ENCODE data around the gene TRPC5OS. TPM values are rescaled to one million over a fixed set of nuclear protein-coding genes. Genes with fewer than 3 reads are reported as not detected.

Gene TRPC5OS
- not detected for total RNA-seq

DNA sequence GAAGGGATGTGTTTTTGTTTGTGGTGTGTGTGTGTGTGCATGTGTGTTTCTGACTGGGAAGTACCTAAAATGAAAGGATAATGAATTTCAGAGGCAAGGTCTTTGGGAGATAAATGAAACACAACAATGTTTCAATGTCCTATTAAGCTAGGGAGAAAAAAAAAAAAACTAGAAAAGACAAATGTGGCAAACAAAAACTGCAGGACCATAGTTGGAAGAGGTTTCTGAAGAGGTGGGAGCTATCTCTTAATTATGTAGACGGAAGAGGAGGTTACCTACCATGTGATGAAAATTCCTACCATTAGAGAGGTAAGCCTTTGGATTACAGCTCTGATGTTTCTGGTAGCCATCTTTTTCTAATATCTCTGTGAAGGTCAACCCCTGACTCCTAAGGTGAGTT lies at the start of gene TRPC5OS:
Gene TRPC5OS, plus strand, starts transcription at position 301 of the 400 bp plus-strand sequence. CDS start 25,669 bp downstream, outside the sequence.
- intact Hi-C loops (cut with DNase I; ENCODE audit: low total_unique reads): no loop called here

DNA sequence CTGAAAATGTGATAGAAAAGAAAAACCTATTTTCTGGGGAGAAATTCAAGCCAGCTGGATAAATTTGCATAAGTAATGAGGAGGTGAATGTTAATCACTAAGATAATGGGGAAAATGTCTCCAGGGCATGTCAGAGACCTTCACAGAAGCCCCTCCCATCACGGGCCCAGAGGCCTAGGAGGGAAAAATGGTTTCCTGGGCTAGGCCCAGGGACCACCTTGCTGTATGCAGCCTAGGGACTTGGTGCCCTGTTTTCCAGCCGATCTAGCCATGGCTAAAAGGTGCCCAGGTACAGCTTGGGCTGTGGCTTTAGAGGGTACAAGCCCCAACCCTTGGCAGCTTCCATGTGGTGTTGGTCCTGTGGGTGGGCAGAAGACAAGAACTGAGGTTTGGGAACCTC lies 46.6 kb upstream of the TRPC5OS start:
- H3K4me1 ChIP-seq: no peaks in the 10 kb centered on the region
- DNase-seq: no peak
- in situ Hi-C loops (cut with MboI; ENCODE audit: low pct_ligation_motif_present in 1 of 4, low pct_unique_long_range_greater_than_20kb in 1 of 4, low sequenced_read_pairs in 3 of 4): no loop called here

More for the DNA sequence above, at the start of gene TRPC5OS:
- Histone ChIP-seq H3K4me1 (no peaks in the 10 kb centered on the region), H3K9me3 (no peaks in the 10 kb centered on the region), H3K27me3 (no peaks in the 10 kb centered on the region), H3K4me3 (no peak within 1 kb of the TSS), H3K27ac (no peak within 1 kb of the TSS), H3K36me3 (no peaks in the 10 kb centered on the region)
- DNase-seq: no peak
- no peak for TF ChIP-seq POLR2A (IDR thresholded peaks at IDR 0.05)
- TF ChIP-seq POLR2AphosphoS5 (IDR thresholded peaks at IDR 0.05): no peak
- TF ChIP-seq EP300 (IDR thresholded peaks at IDR 0.05; ENCODE audit: low read depth): no peak
- TF ChIP-seq, protein P1, sequence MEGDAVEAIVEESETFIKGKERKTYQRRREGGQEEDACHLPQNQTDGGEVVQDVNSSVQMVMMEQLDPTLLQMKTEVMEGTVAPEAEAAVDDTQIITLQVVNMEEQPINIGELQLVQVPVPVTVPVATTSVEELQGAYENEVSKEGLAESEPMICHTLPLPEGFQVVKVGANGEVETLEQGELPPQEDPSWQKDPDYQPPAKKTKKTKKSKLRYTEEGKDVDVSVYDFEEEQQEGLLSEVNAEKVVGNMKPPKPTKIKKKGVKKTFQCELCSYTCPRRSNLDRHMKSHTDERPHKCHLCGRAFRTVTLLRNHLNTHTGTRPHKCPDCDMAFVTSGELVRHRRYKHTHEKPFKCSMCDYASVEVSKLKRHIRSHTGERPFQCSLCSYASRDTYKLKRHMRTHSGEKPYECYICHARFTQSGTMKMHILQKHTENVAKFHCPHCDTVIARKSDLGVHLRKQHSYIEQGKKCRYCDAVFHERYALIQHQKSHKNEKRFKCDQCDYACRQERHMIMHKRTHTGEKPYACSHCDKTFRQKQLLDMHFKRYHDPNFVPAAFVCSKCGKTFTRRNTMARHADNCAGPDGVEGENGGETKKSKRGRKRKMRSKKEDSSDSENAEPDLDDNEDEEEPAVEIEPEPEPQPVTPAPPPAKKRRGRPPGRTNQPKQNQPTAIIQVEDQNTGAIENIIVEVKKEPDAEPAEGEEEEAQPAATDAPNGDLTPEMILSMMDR (IDR thresholded peaks at IDR 0.05): no peak
- WGBS, 2 donors (ENCODE audit: low coverage in 1 of 2): 73% methylated on average over 1 of the region's 1 CpG; no CpG with 5 or more reads in 1 of the 2 donors
- in situ Hi-C loops (cut with MboI; ENCODE audit: low pct_ligation_motif_present in 1 of 4, low pct_unique_long_range_greater_than_20kb in 1 of 4, low sequenced_read_pairs in 3 of 4): loop anchor here in 1 of 4 donors (25.0 kb wide), 1 partner anchor 761 kb away; no protein-coding TSS in a partner anchor

DNA sequence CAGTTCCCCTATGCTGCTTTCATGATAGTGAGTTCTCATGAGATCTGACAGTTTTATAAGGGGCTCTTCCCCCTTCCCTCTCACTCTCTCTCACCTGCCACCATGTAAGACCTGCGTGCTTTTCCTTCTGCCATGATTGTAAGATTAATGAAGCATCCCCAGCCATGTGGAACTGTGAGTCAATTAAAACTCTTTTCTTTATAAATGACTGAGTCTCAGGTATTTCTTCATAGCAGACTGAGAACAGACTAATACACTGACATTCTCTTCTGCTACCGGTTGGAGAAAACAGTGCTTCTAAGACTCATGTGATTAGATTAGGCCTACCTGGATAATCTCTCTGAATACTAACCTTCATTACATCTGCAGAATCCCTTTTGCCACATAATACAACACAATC lies 45.4 kb upstream of the TRPC5OS start:
- no peak for TF ChIP-seq POLR2A (IDR thresholded peaks at IDR 0.05)
- no peak for TF ChIP-seq EP300 (IDR thresholded peaks at IDR 0.05; ENCODE audit: low read depth)
- TF ChIP-seq POLR2AphosphoS5 (IDR thresholded peaks at IDR 0.05): no peak
- TF ChIP-seq, protein P1 (IDR thresholded peaks at IDR 0.05): no peak
- WGBS, 2 donors (ENCODE audit: low coverage in 1 of 2): 87% methylated on average over 2 of the region's 2 CpGs; no CpG with 5 or more reads in 1 of the 2 donors
- H3K36me3 ChIP-seq: no peaks in the 10 kb centered on the region
- H3K4me3 ChIP-seq: no peak overlapping the region
- H3K9me3 ChIP-seq: no peaks in the 10 kb centered on the region
- H3K27ac ChIP-seq: no peak overlapping the region
- intact Hi-C loops (cut with DNase I; ENCODE audit: low total_unique reads) (no loop called here), in situ Hi-C loops (cut with MboI; ENCODE audit: low pct_ligation_motif_present in 1 of 4, low pct_unique_long_range_greater_than_20kb in 1 of 4, low sequenced_read_pairs in 3 of 4) (no loop called here)
- no peaks in the 10 kb centered on the region for H3K27me3 ChIP-seq
- no peak for DNase-seq
- no peaks in the 10 kb centered on the region for H3K4me1 ChIP-seq

More for the DNA sequence above, 46.6 kb upstream of the TRPC5OS start:
- 65% methylated on average over 2 of the region's 2 CpGs; no CpG with 5 or more reads in 1 of the 2 donors for WGBS, 2 donors (ENCODE audit: low coverage in 1 of 2)
- no peaks in the 10 kb centered on the region for H3K36me3 ChIP-seq
- TF ChIP-seq POLR2A (IDR thresholded peaks at IDR 0.05) (no peak), EP300 (IDR thresholded peaks at IDR 0.05; ENCODE audit: low read depth) (no peak), POLR2AphosphoS5 (IDR thresholded peaks at IDR 0.05) (no peak)
- TF ChIP-seq, protein P1 (IDR thresholded peaks at IDR 0.05): no peak
- no peak overlapping the region for H3K4me3 ChIP-seq
- H3K27ac ChIP-seq: no peak overlapping the region
- H3K27me3 ChIP-seq: no peaks in the 10 kb centered on the region
- intact Hi-C loops (cut with DNase I; ENCODE audit: low total_unique reads): no loop called here
- no peaks in the 10 kb centered on the region for H3K9me3 ChIP-seq

DNA sequence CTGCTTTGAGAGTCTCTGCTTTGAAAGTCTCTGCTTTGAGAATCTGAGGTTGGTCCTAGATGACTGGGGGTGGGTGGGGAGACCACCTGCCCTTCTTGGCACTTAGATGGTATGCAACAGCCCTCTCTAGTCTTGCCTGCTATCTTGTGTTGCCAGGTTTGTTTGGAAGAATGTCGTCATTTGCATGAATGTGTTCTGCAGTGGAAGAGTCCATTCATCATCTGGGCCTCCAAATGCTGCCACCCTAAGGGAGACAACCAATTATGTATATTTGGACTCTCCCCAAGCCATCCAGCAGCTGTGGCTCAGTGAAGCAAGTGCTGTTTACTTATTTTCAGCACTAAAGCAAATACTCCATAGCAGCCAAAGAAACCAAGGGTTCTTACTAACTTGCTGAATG lies 44.6 kb upstream of the TRPC5OS start:
- no peak overlapping the region for H3K4me3 ChIP-seq
- in situ Hi-C loops (cut with MboI; ENCODE audit: low pct_ligation_motif_present in 1 of 4, low pct_unique_long_range_greater_than_20kb in 1 of 4, low sequenced_read_pairs in 3 of 4): no loop called here
- 58% methylated on average over 1 of the region's 1 CpG; no CpG with 5 or more reads in 1 of the 2 donors for WGBS, 2 donors (ENCODE audit: low coverage in 1 of 2)
- no peak overlapping the region for H3K27ac ChIP-seq
- intact Hi-C loops (cut with DNase I; ENCODE audit: low total_unique reads): no loop called here
- H3K4me1 ChIP-seq: no peaks in the 10 kb centered on the region
- no peak for TF ChIP-seq EP300 (IDR thresholded peaks at IDR 0.05; ENCODE audit: low read depth)
- DNase-seq: no peak
- H3K36me3 ChIP-seq: no peaks in the 10 kb centered on the region
- no peaks in the 10 kb centered on the region for H3K27me3 ChIP-seq
- no peaks in the 10 kb centered on the region for H3K9me3 ChIP-seq

DNA sequence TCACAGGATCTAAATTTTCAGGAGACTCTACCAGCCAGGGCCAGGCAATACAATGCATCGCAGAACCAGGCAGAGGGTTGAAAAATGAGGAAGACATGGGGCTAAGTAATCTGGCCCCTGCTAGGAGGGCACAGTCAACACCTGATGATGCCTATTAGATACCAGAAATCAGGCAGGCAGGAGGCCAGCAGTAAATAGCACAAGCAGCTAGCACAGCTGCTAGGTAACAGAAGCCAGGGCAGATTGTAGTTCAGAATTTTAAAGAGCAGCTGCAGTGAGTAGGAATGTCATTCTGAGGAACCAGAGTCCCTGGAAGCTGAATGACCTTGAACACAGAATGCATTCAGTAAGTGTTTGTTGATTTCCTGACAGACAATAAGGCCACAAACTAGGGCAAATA lies 38.8 kb upstream of the TRPC5OS start:
- intact Hi-C loops (cut with DNase I; ENCODE audit: low total_unique reads) (no loop called here), in situ Hi-C loops (cut with MboI; ENCODE audit: low pct_ligation_motif_present in 1 of 4, low pct_unique_long_range_greater_than_20kb in 1 of 4, low sequenced_read_pairs in 3 of 4) (no loop called here)
- Histone ChIP-seq H3K27me3 (no peaks in the 10 kb centered on the region), H3K9me3 (no peaks in the 10 kb centered on the region), H3K27ac (no peak overlapping the region), H3K4me3 (no peak overlapping the region), H3K4me1 (no peaks in the 10 kb centered on the region), H3K36me3 (no peaks in the 10 kb centered on the region)
- TF ChIP-seq POLR2AphosphoS5 (IDR thresholded peaks at IDR 0.05) (no peak), EP300 (IDR thresholded peaks at IDR 0.05; ENCODE audit: low read depth) (no peak), POLR2A (IDR thresholded peaks at IDR 0.05) (no peak)
- no peak for DNase-seq
- WGBS, 2 donors (ENCODE audit: low coverage in 1 of 2): 100% methylated on average over 1 of the region's 1 CpG; no CpG with 5 or more reads in 1 of the 2 donors

Data from transverse colon (tissue), 4 donors.